ENCODE data around the gene CDH26. TPM values are rescaled to one million over a fixed set of nuclear protein-coding genes. Genes with fewer than 3 reads are reported as not detected.

The CDH26 gene
- total and polyA plus RNA-seq, 2 donors (not counting 3 experiments of a cell fraction or from before 2014, with no cell fraction given): 0.01 TPM; not detected in 1

DNA sequence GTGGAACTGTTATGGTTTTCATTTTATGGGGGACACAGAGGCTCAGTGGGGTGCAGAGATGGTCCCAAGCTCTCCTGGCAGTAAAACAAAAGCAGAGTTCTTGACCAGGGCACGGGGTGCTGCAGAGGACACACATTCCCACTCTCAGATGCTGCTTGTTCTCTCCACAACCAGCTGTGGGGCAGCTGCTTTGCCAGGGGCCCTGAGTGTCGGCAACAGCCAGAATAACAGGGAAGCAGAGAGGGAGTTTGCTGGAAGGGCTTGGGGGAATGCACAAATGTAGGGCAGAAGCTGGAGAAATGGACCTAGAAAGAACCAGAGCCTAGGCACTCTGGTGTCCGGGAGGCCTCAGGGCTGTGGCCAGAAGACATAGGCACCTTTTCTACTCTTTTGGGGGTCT, 93.7 kb downstream of the CDH26 start:
- Histone ChIP-seq H3K4me1 (ENCODE audit: control insufficient read depth, extremely low read depth, insufficient read depth, low read length) (no peaks in the 10 kb centered on the region), H3K9ac (replicated peaks; ENCODE audit: extremely low read depth, insufficient read depth, low read length) (no peak overlapping the region), H3K4me2 (ENCODE audit: insufficient read depth, low read length) (no peak overlapping the region), H3K27me3 (ENCODE audit: control insufficient read depth in 2 of 2, insufficient read depth in 2 of 2, low read length in 2 of 2) (no peaks in the 10 kb centered on the region), H3K9me3 (replicated peaks; ENCODE audit: control insufficient read depth, insufficient read depth, low read length) (no peaks in the 10 kb centered on the region), H3K4me3 (replicated peaks in 1 of 3; ENCODE audit: insufficient read depth in 1 of 3, low read depth in 1 of 3, low read length in 3 of 3) (no peak overlapping the region), H3K36me3 (ENCODE audit: control insufficient read depth in 2 of 2, extremely low read depth in 1 of 2, insufficient read depth in 2 of 2, low read length in 2 of 2) (no peaks in the 10 kb centered on the region), H3K79me2 (ENCODE audit: control insufficient read depth, insufficient read depth, low read length) (no peaks in the 10 kb centered on the region), H4K20me1 (replicated peaks; ENCODE audit: control insufficient read depth, extremely low read depth, insufficient read depth, low read length) (no peaks in the 10 kb centered on the region), H2AFZ (ENCODE audit: low read depth, low read length) (no peak overlapping the region), H3K9me1 (replicated peaks; ENCODE audit: control insufficient read depth, extremely low read depth, insufficient read depth, low read length) (no peaks in the 10 kb centered on the region), H3K27ac (ENCODE audit: insufficient read depth, low read depth, low read length) (no peak overlapping the region)
- TF ChIP-seq POLR2AphosphoS5 (IDR thresholded peaks at IDR 0.05; ENCODE audit: insufficient read depth, low read depth, low read length) (no peak), GATA2 (IDR thresholded peaks at IDR 0.05; ENCODE audit: insufficient read depth, insufficient read length, low read depth, low read length) (no peak)
- BruUV-seq (replicated peaks): no TSS peak
- POLR2A ChIA-PET: no interaction called here
- FAIRE-seq (no peak), DNase-seq (ENCODE audit: low read depth, low spot score) (no peak)
- intact Hi-C loops (cut with micrococcal nuclease): no loop called here
- CTCF ChIA-PET: no interaction called here
- dilution Hi-C loops (cut with MboI; ENCODE audit: extremely low pct_ligation_motif_present, low sequenced_read_pairs): no loop called here

DNA sequence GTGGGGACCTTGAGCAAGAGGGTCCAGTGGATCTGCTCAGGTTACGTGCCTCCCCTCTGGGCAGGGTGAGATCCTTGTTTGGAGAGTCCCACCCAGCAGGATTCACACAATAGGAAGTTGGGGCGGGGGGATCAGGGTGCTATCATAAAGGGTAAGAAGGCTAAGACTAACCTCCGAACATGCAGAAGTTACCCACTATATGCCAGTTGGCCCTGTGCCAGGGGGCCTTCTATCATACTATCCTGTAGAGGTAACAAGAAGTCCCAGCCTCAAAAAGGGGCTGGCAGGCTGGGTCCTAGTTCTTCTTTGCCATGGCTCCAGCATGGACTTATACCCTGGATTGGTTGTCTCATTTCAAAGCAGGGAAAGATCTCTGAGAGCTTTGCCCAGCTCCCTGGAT, 94.1 kb downstream of the CDH26 start:
- BruUV-seq (replicated peaks): no TSS peak
- no peaks in the 10 kb centered on the region for H3K9me3 ChIP-seq (replicated peaks; ENCODE audit: control insufficient read depth, insufficient read depth, low read length)
- TF ChIP-seq FOS (IDR thresholded peaks at IDR 0.05; ENCODE audit: borderline replicate concordance, insufficient read depth, low read length) (no peak), MYC (IDR thresholded peaks at IDR 0.05; ENCODE audit: low read depth, low read length) (no peak), JUN (IDR thresholded peaks at IDR 0.05; ENCODE audit: borderline replicate concordance, insufficient read depth, insufficient read length, low read depth) (no peak), MAX (IDR thresholded peaks at IDR 0.05; ENCODE audit: insufficient read depth, insufficient read length) (no peak), POLR2AphosphoS5 (IDR thresholded peaks at IDR 0.05; ENCODE audit: insufficient read depth, low read depth, low read length) (no peak), GATA2 (IDR thresholded peaks at IDR 0.05; ENCODE audit: insufficient read depth, insufficient read length, low read depth, low read length) (no peak), POLR2A (IDR thresholded peaks at IDR 0.05; ENCODE audit: low read depth, low read length) (no peak), EZH2 (IDR thresholded peaks at IDR 0.05; ENCODE audit: borderline replicate concordance, low read depth, low read length, severe bottlenecking) (no peak)
- TF ChIP-seq, protein P1, sequence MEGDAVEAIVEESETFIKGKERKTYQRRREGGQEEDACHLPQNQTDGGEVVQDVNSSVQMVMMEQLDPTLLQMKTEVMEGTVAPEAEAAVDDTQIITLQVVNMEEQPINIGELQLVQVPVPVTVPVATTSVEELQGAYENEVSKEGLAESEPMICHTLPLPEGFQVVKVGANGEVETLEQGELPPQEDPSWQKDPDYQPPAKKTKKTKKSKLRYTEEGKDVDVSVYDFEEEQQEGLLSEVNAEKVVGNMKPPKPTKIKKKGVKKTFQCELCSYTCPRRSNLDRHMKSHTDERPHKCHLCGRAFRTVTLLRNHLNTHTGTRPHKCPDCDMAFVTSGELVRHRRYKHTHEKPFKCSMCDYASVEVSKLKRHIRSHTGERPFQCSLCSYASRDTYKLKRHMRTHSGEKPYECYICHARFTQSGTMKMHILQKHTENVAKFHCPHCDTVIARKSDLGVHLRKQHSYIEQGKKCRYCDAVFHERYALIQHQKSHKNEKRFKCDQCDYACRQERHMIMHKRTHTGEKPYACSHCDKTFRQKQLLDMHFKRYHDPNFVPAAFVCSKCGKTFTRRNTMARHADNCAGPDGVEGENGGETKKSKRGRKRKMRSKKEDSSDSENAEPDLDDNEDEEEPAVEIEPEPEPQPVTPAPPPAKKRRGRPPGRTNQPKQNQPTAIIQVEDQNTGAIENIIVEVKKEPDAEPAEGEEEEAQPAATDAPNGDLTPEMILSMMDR (IDR thresholded peaks at IDR 0.05; ENCODE audit: extremely low read depth in 1 of 2, insufficient read depth in 1 of 2, low read depth in 1 of 2, low read length in 2 of 2): no peak
- H3K9me1 ChIP-seq (replicated peaks; ENCODE audit: control insufficient read depth, extremely low read depth, insufficient read depth, low read length): no peaks in the 10 kb centered on the region
- no peaks in the 10 kb centered on the region for H4K20me1 ChIP-seq (replicated peaks; ENCODE audit: control insufficient read depth, extremely low read depth, insufficient read depth, low read length)
- H2AFZ ChIP-seq (ENCODE audit: low read depth, low read length): no peak overlapping the region
- dilution Hi-C loops (cut with MboI; ENCODE audit: extremely low pct_ligation_motif_present, low sequenced_read_pairs): no loop called here
- no peak overlapping the region for H3K9ac ChIP-seq (replicated peaks; ENCODE audit: extremely low read depth, insufficient read depth, low read length)
- H3K27me3 ChIP-seq (ENCODE audit: control insufficient read depth in 2 of 2, insufficient read depth in 2 of 2, low read length in 2 of 2): no peaks in the 10 kb centered on the region
- no peak for FAIRE-seq
- H3K4me2 ChIP-seq (ENCODE audit: insufficient read depth, low read length): no peak overlapping the region
- intact Hi-C loops (cut with micrococcal nuclease): no loop called here
- H3K27ac ChIP-seq (ENCODE audit: insufficient read depth, low read depth, low read length): no peak overlapping the region
- CTCF ChIA-PET: no interaction called here
- H3K79me2 ChIP-seq (ENCODE audit: control insufficient read depth, insufficient read depth, low read length): no peaks in the 10 kb centered on the region
- no peak for DNase-seq (ENCODE audit: low read depth, low spot score)
- POLR2A ChIA-PET: no interaction called here
- no peak overlapping the region for H3K4me3 ChIP-seq (replicated peaks in 1 of 3; ENCODE audit: insufficient read depth in 1 of 3, low read depth in 1 of 3, low read length in 3 of 3)
- no peaks in the 10 kb centered on the region for H3K36me3 ChIP-seq (ENCODE audit: control insufficient read depth in 2 of 2, extremely low read depth in 1 of 2, insufficient read depth in 2 of 2, low read length in 2 of 2)
- H3K4me1 ChIP-seq (ENCODE audit: control insufficient read depth, extremely low read depth, insufficient read depth, low read length): no peaks in the 10 kb centered on the region

Measured in endothelial cell of umbilical vein (primary cell).